Measurements from ENCODE around the gene MFNG.

The MFNG gene

GRCh38 chr22:37511395-37512104 lies 25.4 kb upstream of the MFNG start:
- no peak for DNase-seq (ENCODE audit: low read depth in 2 of 2)

DNA sequence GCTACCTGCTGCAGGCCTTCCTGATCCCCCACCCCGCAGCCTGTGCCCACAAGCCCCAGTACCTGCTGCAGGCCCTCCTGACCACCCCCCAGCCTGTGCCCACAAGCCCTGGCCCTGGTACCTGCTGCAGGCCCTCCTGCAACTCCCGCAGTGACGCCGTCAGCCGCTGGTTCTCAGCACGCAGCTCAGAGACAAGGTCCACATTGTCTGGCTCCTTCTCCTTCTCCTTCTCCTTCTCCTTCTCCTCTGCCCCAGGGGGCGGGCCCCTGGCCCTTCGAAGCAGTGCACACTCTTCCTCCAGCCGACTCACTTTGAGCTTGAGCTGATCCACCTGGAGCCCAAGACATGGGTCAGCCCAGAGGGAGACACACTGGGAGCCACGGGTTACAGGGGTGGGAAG lies 23.9 kb upstream of the MFNG start:
- DNase-seq (ENCODE audit: low read depth in 2 of 2), result no peak

DNA sequence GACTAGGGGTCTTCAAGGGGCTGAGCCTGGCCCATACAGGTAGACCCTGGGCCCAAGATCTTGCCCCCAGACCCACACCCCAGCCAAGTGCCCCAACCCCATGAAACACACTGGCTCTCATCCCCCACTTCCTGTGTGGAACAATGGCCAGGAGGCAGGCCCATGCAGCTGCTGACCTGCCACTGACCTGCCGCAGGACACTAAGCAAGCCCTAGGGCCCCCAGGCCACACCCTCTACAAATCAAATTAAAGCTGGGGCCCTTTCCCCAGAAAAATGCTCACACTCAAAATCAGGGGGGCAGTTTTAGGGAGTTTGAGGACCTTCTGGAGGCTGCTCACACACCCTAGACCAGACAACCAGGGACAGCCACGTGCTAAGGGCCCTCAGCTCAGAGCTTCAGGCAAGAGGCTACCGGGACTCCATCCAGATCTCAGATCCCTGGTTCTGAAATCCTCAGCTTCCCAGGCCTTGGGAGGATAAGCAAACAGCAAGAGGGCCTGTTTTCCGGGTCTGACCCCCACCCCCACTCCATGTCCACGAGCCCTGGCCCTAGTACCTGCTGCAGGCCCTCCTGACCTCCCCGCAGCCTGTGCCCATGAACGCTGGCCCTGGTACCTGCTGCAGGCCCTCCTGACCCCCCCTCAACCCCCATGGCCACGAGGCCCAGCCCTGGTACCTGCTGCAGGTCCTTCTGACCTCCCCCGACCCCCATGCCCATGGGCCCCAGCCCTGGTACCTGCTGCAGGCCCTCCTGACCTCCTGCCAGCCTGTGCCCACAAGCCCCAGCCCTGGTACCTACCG lies 23.1 kb upstream of the MFNG start:
- no peak for DNase-seq (ENCODE audit: low read depth in 2 of 2)

GRCh38 chr22:37508431-37508992 lies 22.3 kb upstream of the MFNG start:
- no peak for DNase-seq (ENCODE audit: low read depth in 2 of 2)

DNA sequence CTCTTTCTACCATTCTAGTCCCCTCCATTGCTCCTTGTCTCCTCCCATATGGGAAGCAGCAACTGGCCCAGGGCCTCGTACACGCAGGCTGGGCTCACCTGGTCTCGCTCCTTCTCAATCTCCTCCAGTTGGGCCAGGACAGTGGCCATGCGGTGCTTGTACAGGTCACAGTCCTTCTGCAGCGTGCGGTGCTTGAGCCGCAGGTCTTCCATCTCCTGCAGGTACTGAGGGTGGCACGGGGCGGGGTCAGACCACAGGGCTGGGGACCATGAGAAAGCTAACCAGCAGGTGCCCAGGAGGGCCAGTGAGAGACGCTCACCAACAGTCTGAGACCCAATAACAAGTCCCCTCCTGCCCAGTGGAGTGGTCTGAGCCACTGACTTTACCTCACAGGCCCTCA lies 21.5 kb upstream of the MFNG start:
- no peak for DNase-seq (ENCODE audit: low read depth in 2 of 2)

GRCh38 chr22:37505989-37506388 lies 19.8 kb upstream of the MFNG start:
- no peak for DNase-seq (ENCODE audit: low read depth in 2 of 2)

DNA sequence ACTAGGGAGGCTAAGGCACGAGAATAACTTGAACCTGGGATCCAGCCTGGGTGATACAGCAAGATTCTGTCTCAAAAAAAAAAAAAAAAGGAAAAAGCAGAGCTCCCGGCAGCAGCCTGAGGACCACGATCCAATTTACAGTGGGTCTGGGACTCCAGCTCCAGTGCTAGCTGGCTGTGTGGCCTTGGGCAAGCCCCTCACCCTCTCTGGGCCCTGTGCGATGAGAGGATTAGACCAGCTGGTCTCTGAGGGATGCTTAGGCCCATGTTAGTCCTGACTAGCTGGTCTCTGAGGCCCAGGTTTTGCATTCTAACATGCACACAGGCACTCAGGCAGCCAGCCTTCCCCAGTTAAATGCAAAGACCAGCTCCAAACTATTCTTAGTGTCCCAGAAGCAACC lies 19.4 kb upstream of the MFNG start:
- DNase-seq (ENCODE audit: low read depth in 2 of 2), result no peak

DNA sequence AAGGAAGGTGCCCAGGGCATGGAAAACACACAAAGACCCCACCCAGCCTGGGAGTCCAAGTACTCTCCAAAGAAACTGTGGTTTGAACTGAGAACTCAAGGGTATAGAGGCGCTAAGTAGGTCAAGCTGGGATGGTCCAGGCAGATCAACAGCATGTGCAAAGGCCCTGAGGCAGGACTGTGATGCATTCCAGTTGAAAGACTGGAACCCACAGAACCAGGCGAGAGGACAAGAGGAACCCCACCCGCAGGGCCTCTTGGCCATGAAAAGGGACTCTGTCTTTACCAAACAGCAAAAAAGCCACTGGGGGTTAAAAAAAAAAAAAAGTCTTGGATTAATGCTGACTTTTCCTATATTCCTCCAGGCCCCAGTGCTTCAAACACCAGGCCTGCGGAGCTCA lies 18.8 kb upstream of the MFNG start:
- DNase-seq (ENCODE audit: low read depth in 2 of 2), result no peak

- DNase-seq (ENCODE audit: low read depth in 2 of 2), result no peak
Measured at GRCh38 chr22:37503850-37504249, 17.7 kb upstream of the MFNG start.

DNA sequence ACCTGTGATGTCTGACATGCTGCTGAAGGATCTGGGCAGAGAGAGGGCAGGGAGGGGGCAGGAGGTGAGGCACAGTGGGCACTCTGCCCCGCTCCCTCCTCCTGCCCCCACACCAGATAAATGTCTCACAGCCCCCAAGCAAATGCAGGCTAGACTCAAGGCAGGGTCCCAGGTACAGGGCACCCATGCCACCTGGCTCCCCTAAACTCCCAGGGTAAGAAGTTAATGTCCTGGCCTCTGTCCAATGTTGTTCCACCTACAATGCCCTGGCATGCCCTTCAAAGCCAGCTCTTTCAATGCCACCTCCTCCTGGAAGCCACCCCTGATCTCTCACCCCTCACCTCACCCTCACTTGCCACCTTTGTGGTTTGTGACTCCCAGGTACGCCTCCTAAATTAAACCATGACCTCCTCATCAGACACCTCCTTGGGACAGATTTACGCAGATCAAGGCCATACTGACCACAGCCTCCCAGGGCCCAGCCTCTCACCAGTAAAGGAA lies 17.0 kb upstream of the MFNG start:
- no peak for DNase-seq (ENCODE audit: low read depth in 2 of 2)

DNA sequence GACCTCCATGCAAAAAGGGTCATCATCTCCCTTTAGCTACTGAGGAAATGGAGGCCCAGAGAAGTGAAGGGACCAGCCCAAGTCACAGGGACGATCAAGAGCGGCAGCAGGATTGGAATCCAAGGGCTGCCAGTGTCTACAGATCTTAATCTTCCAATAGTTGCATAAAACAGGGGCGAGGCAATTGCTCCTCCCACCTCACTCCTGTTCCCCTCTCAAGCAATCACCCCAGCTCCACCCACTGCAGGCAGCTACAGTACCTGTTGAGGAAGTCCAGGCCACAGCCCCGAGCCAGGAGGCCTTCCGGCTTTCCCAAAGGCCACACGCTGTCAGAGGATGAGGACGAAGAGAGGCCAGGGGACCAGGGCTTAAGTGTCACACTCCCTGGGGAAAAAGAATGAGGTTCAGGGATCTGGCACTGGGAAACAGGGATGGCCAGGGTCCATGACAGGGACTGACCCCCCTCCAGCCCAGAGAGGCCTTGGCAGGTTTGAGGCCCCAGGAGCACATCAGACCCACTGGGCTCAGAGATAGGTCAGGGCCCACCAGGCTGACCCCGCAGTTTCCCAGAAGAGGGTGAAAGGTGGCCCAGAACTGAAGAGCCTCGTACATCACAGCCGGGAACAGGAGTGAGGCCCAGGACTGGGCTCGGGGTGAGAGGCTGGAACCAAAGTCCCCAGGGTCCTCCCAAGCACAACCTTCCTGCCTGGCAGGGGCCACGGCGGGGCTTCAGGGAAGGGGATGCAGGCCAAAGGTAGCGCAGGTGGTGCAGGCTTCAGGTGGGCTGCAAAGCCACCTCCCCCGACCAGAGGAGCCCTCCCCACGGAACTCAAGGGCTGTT lies 16.4 kb upstream of the MFNG start:
- no peak for DNase-seq (ENCODE audit: low read depth in 2 of 2)

DNA sequence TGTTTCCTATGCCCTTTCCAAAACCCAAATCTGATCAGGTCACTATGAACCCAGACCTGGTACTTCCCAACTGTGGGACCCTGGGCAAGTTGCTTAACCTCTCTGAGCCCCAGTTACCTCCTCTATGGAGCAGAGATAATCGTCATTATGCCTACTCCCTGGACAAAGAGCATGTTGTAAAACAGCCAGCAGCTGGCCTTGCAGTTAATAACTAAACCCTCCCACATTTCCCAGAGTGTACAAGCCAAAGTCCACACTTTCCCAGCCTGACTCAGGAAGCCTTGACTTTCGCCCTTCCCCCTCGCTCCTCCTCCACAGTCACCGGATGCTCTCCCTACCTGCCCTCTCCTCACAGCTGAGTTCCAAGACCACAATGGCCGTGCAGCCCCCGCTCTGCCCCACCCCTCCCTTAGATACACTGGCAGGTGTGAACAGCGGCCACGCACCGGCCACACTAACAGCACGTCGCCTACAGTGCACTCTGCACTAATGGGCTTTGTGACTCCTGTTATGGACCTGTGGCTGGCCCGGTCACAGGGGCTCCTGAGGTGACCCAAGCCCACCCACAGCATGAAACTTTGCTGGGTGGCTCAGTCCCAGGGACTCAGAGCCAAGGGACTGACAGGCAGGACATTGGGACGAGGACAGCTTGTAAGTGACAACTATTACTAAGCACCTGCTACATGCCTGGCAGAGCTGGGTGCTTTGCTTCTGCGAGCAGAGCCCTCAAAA lies 15.6 kb upstream of the MFNG start:
- no peak for DNase-seq (ENCODE audit: low read depth in 2 of 2)

- DNase-seq (ENCODE audit: low read depth in 2 of 2), result no peak
Measured at GRCh38 chr22:37500745-37501609, 14.8 kb upstream of the MFNG start.

GRCh38 chr22:37499789-37500540 lies 13.8 kb upstream of the MFNG start:
- DNase-seq (ENCODE audit: low read depth in 2 of 2), result no peak

DNA sequence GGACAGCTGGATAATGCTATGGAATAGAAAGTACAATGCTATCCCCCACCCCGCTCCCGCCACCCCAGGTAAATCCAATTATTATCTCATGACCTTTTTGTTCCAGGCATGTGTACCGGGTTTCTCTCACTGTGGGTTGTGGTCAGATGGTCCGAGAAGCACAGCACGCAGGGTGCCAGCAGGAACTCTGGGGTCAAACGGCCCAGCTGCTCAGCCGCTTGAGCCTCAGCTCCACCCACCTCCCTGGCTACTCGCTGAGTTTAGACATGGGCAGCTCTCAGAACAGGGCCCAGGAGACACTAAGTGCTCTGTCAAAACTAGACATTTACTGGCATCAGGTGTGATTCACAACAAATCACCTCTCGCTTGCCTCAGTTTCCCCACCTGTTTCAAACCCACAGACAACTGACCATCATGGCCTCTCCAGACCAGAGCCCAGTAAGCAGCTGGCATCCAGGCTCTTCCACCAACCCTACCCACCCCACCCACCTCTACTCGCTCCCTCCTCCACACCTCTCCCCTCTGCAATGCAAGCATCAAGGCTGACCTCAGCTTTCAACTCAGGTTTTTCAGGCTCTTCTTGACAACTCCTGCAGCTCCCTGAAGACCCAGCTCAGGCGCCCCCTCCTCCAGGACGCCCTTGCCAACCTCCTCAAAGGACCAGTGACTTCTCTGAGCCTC lies 13.0 kb upstream of the MFNG start:
- DNase-seq (ENCODE audit: low read depth in 2 of 2), result no peak

DNA sequence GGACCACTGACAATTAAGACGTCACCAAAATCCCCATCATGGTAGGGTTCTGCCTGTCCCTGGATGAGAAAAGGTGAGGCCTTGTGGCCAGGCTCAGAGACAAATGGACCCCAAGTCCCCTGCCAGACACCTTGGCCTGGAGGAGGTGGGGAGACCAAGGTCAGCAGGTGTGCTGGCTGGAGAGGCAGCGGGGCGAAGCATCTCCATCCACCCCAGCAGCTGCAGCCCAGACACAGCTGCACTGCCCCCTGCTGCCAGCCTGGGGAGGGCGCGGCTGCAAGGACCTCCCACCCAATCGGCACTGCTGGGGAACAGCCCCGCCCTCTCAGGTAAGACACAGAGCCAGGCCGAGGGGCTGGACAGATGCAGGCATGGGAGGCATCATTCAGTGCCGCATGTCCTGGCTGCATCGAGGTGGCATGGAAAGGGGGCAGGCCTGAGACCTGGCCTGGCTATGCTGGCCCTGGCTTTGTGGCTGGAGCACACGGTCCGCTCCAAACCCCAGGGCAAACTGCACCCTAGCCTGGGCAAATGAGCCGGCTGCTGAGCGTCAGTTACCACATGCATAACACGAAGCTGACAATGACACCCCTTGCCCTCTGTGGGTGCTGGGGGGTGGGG lies 12.2 kb upstream of the MFNG start:
- peak in 1 of 2 experiments; percentile 57 for DNase-seq (ENCODE audit: low read depth in 2 of 2)

DNA sequence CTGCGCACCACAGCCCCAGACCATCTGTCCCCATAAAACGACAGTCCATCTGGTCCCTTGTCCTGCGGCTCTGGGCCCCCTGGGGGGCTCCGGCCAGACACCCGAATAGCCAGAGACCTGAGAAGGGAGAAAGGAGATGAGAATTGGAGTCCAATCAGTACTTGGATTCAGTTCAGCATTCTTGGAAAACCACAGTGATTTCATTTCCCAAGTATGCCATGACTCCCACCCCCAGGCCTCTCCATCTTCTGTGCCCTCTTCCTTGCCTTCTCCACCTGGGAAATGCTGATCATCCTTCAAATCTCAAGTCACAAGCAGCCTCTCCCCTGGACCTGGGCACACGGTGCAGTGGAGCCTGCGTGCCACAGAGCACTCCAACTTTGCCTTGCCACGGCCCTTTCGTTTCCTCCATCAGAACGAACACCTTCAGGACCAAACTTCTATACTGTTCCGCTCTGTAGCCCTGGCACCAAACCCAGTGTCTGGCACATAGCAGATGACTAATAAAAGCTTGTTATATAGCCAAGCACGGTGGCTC lies 10.9 kb upstream of the MFNG start:
- no peak for DNase-seq (ENCODE audit: low read depth in 2 of 2)

GRCh38 chr22:37496651-37497050 lies 10.5 kb upstream of the MFNG start:
- DNase-seq (ENCODE audit: low read depth in 2 of 2), result no peak
